HG02588 (cell line): ENCODE measurements around the gene ENC1.

Experiments
- ATAC-seq: cut with Tn5 transposase; IDR thresholded peaks from one replicate; pipeline ENCODE4 v1.9.1; 2021; ENCODE audit warnings: mild to moderate bottlenecking, moderate library complexity; ENCODE audit not compliant: unreplicated experiment

ENC1 gene

DNA sequence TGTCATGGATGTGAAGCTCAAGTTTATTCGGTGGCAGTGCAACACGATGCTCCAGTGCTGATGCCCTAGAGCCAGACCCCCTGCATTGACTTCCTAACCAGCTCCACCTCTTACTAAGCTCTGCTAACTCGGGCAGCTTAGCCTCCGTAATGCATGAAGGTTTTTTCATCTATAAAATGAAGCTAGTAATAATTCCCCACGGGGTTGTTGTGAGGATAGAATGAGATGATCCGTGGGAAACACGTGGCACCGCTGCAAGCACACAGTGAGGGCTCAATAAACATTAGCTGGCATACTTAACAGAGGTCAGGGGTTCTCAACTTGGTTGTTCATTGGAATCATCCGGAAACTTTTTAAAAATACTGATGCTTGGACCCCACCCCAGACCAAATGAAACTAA lies 6.8 kb downstream of the ENC1 start:
- ATAC-seq: no peak

GRCh38 chr5:74632947-74633356 lies 7.6 kb downstream of the ENC1 start:
- ATAC-seq: no peak

DNA sequence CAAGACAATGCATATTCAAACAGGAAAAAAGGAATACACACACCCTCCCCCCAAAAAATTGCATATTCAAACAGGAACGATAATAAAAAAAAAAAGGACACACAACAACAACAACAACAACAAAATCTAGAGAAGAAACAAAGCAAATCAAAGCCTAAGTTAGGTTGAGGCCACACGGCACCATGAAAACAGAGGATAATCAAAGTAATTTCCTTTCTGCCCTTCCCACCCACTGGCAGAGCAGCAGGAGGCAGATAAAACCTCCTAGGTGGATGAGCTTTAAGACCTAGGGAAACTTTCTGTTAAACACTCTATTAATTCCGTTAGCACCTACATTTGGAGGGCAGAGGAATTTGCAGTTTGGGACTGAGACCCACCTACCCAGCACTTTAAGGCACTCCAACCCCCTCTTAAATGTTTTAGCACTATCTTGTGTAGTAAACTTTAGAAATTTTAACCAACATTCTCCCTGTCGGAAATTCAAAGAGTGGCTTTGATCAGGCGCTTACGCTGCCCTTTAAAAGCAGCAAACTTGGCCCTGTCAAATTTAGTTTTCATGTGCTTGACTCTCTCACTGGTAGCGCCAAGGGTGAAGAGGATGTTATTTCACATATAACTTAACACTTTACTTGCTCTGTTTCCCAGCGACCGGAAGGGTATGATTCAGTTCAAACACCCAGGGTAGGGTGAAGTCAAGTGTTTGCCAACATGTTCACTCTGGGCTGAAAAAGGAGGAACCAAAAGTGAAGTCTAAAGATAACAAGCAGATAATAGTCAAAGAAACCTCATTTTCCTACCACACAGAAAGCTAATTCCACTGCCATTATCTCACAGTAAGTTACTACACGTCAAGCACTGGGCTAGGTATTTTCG lies 9.2 kb downstream of the ENC1 start:
- ATAC-seq: peak; percentile 96

- no peak for ATAC-seq
Observed at GRCh38 chr5:74630453-74631066, 10.0 kb downstream of the ENC1 start.

DNA sequence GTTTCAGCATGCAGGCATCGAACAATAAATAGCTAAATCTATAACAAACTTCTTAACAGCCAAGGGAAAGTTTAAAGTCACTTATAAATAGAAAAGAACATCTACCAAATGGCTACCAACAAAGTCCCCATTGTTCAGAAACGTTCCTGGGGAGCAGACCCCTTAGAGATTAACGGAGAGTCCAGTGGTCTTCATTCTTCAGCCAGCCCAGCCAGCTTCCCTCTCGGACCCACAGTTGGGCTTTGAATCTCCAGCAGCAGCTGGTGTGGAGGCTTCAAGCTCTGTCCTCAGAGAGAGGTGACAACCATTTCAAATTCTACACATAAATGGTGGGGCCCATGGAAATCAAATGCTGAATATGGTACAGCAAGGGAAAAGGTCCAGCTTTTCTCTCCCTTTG lies 11.2 kb downstream of the ENC1 start:
- no peak for ATAC-seq

DNA sequence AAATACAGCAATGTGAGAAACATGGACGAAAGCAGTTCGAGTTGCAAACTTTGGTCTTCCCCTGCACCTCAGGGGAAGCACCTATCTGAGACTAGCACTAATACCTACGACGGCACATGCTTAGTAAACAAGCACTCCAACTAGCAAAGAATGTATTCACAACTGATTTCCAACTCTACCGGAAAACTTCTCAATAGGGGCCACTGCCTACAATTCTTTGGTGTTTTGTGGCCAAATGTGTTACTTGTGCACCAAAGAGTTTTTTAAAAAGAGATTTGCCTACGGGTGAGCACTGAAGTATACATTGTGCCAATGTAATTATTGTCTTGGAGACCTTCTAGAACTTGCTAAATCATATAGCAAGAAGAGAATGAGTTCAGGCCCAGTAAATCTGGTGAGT lies 12.2 kb downstream of the ENC1 start:
- ATAC-seq: no peak

- ATAC-seq: no peak
Observed at GRCh38 chr5:74627646-74628279, 12.8 kb downstream of the ENC1 start.

GRCh38 chr5:74626386-74627222 lies 13.9 kb downstream of the ENC1 start:
- ATAC-seq: no peak

- ATAC-seq: no peak
Observed at GRCh38 chr5:74625742-74626241, 14.7 kb downstream of the ENC1 start.

GRCh38 chr5:74624931-74625505 lies 15.5 kb downstream of the ENC1 start:
- no peak for ATAC-seq

DNA sequence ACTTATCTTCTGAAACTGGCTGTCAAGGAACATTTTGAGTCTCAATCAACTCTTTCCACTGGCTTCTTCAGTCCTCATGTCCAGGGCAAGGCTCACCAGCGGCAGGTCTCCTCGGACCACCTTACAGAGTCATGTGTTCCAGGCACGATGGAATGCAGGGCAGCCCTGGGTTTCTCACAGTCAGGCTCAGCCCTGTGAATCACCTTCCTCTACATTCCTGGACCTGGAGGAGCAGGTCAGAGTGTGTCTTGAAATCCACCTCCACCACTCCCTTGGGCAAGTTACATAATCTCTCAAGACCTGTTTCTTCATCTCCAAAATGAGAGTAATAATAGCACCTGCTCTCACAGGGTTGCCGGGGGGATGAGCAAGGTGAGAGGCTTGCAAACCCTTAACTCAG lies 16.0 kb downstream of the ENC1 start:
- ATAC-seq: no peak

GRCh38 chr5:74623748-74624408 lies 16.6 kb downstream of the ENC1 start:
- no peak for ATAC-seq

- no peak for ATAC-seq
Observed at GRCh38 chr5:74623006-74623611, 17.4 kb downstream of the ENC1 start.

DNA sequence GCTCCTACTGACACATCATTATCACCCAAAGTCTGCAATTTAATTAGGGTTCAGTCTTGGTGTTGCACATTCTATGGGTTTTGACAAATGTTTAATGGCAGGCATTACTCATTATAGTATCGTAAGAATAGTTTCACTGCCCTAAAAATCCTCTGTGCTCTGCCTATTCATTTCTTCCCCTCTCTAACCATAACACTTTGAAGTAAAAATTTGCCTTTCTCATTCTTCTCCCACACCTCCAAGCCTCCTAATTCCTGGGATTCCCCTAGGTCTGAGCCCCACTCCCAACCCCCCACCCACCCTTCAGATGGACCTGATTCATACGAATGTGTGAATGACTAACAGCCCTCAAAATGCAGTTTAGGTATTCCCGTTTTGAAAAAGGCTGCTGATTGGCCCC lies 18.4 kb downstream of the ENC1 start:
- ATAC-seq: peak; percentile 46

DNA sequence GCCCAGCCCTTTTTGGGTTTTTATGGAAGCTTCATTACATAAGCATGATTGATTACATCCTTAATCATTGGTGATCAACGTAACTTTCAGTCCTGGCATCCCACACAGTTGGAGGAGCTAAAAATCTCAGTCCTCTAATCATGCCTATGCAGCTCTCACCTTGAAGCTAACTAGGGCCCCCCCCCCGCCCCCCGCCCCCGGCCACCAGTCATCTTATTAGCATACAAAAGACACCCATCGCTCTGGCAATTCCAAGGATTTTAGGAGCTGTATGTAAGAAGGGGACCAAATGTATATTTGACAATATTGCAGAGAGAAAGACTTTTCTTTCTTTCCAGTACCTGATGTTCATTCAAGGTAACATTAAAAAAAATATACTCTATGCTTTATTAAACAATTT lies 19.0 kb downstream of the ENC1 start:
- no peak for ATAC-seq

DNA sequence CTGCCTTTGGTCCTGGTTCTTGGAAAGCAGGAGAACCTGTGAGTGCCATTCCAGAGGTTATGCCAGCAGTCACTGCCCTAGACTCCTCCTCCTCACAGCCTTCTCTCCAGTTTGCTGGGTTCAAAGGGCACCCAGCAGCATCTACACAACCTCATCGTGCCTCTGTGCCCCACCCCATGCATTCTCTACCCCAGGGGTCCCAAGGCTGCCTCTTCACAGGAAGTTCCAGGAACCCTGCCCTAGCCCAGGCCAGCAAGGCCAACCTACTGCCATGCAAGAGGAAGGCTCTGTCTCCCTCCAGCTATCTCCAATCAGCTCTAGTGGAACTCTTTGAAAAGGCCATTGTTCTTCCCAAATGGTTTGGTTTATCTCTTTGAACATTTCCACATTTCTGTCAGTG lies 21.2 kb downstream of the ENC1 start:
- ATAC-seq: no peak

- no peak for ATAC-seq
Observed at GRCh38 chr5:74618106-74618505, 22.4 kb downstream of the ENC1 start.

- ATAC-seq: no peak
Observed at GRCh38 chr5:74617202-74617601, 23.3 kb downstream of the ENC1 start.

GRCh38 chr5:74616236-74617146 lies 24.0 kb downstream of the ENC1 start:
- ATAC-seq: no peak
